GM18505 (cell line): ENCODE results near the gene SAFB.
"Not testable (repeated sequence)": the region's sequence is repeated elsewhere in the genome, so short reads cannot be mapped to it uniquely, and the experiment has no call there.

Experiments
- ATAC-seq: cut with Tn5 transposase; IDR thresholded peaks from one replicate; pipeline ENCODE4 v1.9.1; 2021; ENCODE audit not compliant: unreplicated experiment
- POLR2A ChIP-seq: IDR thresholded peaks from 4 replicates; pipeline ENCODE4 v1.6.1; 2011; ENCODE audit warnings: borderline replicate concordance; ENCODE audit not compliant: insufficient read depth, insufficient read length; ENCODE audit errors: extremely low read depth

The SAFB gene

GRCh38 chr19:5698635-5699422 is 75.9 kb downstream of the SAFB start:
- no peak for TF ChIP-seq POLR2A
- no peak for ATAC-seq

GRCh38 chr19:5700455-5701092 is 77.7 kb downstream of the SAFB start:
- no peak for ATAC-seq
- TF ChIP-seq POLR2A: no peak

- not testable (repeated sequence) for ATAC-seq
Observed at GRCh38 chr19:5702053-5702410, 79.1 kb downstream of the SAFB start.

- no peak for ATAC-seq
- no peak for TF ChIP-seq POLR2A
Observed at GRCh38 chr19:5703819-5704818, 81.2 kb downstream of the SAFB start.

GRCh38 chr19:5705552-5705951 is 82.7 kb downstream of the SAFB start:
- no peak for TF ChIP-seq POLR2A
- ATAC-seq: no peak

DNA sequence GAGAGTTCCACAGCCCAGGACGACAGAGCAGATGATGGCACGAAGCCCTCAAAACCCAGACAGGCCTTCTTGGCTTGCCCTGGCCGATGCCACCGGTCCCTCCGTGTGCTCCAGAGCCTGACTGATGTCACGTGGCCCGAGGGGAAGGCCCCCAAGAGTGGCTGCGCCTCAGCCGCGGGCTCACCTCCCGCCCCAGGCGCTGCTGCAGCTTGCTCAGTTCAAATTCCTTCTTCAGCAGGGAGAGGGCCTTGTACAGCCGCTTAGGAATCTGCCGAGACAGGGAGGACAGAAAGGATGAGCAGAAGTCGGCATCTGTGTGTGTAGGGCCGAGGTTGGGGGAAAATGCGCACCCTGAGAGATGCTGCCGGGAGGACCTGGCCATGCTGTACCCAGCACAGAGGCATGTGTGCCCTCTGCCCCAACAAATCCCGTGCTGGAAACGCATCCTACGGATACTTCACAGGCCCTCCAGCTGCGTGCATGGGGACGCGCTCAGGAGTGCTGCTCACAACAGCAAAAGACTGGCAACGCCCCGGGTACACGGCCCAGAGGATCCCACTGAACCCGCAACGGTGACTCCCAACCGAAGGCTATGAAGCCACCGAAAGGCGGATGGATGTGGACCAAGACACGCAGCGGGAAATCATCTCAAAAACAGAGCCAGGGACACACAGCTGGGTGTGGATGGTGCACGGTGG is 84.1 kb downstream of the SAFB start:
- ATAC-seq: no peak
- no peak for TF ChIP-seq POLR2A

DNA sequence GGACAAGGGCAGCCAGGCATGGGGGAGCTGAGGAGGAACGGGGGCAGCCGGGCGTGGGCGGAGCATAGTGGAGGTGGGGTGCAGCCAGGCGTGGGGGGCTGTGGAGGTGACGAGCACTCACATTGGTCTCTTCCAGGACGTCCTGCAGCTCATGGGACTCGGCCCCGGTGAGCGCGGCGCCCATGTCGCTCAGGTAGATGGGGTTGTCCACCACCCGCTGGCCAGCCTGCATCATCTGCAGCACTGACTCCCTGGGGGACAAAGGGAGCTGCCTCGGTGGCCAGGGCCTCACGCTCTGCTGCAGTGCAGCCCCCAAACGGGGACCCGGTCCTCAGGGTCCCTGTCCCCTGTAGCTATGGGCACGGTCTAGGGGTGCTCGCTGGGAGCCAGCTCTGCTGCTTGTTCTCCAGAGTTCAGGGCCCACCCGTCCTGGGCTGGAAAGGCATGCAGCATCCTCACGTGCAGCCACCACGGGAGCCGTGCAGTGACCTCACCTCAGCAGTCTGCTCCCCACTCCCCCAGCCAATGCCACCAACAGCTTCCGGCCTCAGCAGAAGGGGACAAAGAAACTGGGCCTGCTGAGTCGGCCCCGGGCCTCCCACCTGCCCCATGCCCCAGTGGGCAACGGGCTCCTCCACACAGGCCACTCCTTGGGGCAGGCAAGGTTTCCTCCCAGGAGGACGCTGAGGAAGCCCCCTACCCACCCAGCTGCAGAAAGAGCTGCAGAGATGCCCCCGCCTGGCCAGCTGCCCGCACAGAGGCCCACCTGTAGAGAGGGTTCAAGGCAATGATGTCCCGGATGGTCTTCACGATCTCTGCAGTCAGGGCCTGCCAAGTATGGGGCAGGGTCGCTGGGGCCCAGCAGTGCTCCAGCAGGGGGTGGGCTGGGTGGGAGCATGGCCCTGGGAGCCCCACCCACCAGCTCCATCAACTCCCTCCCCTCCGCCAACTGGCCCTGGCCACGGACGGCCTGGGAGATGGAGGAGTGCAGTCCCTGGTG is 85.0 kb downstream of the SAFB start:
- ATAC-seq: no peak
- no peak for TF ChIP-seq POLR2A

DNA sequence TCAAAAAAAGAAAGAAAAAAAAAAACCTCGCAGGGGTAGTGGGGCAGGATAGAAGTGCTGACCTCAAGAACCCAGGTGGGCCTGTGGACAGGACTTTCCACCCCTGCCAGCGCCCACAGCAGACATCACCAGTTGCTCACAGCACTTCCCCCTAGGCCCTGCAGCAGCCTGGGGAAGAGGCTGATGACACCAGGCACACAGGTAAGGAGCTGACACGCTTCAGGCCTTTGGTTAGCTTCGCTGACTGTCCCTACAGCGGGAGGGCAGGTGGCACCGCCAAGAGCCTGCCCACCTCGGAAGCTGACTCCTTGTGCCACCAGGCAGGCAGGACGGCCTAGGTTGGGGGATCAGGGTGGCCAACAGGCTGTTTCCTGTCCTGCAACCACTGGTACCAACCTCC is 88.1 kb downstream of the SAFB start:
- no peak for ATAC-seq
- no peak for TF ChIP-seq POLR2A

DNA sequence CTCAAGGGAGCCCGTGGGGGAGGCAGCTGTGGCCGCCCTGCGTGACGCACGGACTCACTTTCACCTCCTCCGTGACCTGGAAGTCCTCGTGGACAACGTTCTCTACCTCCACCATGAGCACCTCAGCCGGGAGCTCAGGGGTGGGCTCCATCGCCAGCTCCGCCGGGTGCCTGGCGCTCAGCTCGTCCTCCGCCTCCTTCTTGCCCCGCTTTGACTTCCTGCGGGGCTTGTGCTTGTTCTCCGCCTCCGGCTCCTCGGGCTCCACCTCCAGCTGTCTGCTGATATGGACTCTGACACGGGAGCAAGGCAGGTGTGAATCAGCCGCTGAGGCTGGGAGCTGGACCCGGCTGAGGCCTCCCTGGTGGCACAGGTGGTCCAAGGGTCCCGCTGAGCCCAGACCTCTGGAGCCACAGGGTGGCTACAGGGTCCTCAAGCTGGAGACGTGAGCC is 88.9 kb downstream of the SAFB start:
- ATAC-seq: no peak
- TF ChIP-seq POLR2A: no peak

DNA sequence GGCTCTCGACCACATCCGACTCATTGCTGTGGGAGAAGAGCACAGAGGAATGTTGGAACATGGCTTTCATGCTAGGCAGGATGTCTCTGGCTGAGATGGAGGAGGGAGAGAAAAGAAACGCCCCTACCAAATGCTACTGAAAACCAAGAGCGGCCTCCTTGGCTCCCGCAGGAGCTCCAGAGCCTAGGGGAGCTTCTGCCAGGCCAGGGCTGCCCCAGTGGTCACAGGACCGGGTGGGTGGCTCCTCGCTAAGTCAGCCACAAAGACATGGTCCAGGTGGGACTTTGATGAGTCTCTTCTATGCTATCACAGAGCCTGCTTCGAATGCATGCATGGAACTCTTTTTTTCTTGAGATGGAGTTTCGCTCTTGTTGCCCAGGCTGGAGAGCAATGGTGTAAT is 90.3 kb downstream of the SAFB start:
- ATAC-seq: no peak

GRCh38 chr19:5714816-5715215 is 91.9 kb downstream of the SAFB start:
- ATAC-seq: no peak
- no peak for TF ChIP-seq POLR2A

More for the DNA sequence above, 90.3 kb downstream of the SAFB start:
- no peak for TF ChIP-seq POLR2A
